HepG2 (cell line): ENCODE data around the gene ALOXE3. TPM values are rescaled to one million over a fixed set of nuclear protein-coding genes. Genes with fewer than 3 reads are reported as not detected.
A peak's percentile ranks its signal among the peaks of the same experiment; 100 is the strongest.

Source experiments
- CBFB ChIP-seq: sonication (generic); formaldehyde crosslinking; IDR thresholded peaks from 2 replicates; pipeline ENCODE4 v1.4.0; 2020; ENCODE audit warnings: missing genetic modification reagents
- CREM ChIP-seq, 2 experiments: sonication (generic) in 1 of 2; formaldehyde crosslinking in 1 of 2; IDR thresholded peaks; 2 replicates each; pipeline versions ENCODE4 v1.4.0 to v1.6.1; 2016 to 2020; ENCODE audit warnings: antibody characterized with exemption in 1 of 2, mild to moderate bottlenecking in 1 of 2, missing genetic modification reagents in 1 of 2
- ERF ChIP-seq: IDR thresholded peaks from 2 replicates; pipeline ENCODE4 v1.6.1; 2018; ENCODE audit warnings: missing biosample characterization, missing genetic modification reagents
- GTF3A ChIP-seq: sonication (generic); formaldehyde crosslinking; conservative IDR thresholded peaks from 2 replicates; pipeline ENCODE4 v1.4.0; 2020; ENCODE audit warnings: mild to moderate bottlenecking, missing genetic modification reagents
- HDAC2 ChIP-seq: sonication (generic); formaldehyde crosslinking; IDR thresholded peaks from 2 replicates; pipeline ENCODE4 v1.4.0; 2020; ENCODE audit warnings: missing genetic modification reagents
- HMG20B ChIP-seq: conservative IDR thresholded peaks from 2 replicates; pipeline ENCODE4 v1.6.1; 2016; ENCODE audit warnings: missing genetic modification reagents, missing compliant biosample characterization
- JARID2 ChIP-seq: sonication (generic); formaldehyde crosslinking; IDR thresholded peaks from 2 replicates; pipeline ENCODE4 v1.8.1; 2023; ENCODE audit warnings: missing genetic modification reagents, inconsistent platforms; ENCODE audit not compliant: insufficient replicate concordance
- MAFK ChIP-seq, 2 experiments: IDR thresholded peaks in 1 of 2; conservative IDR thresholded peaks in 1 of 2; 2 replicates each; pipeline ENCODE4 v1.6.1; 2011; ENCODE audit warnings: improper control_type of control experiment in 2 of 2, low read length in 2 of 2
- TBX2 ChIP-seq: sonication (generic); formaldehyde crosslinking; IDR thresholded peaks from 2 replicates; pipeline ENCODE4 v1.5.0; 2020; ENCODE audit warnings: missing genetic modification reagents, mild to moderate bottlenecking, borderline replicate concordance
- TCF12 ChIP-seq, 2 experiments: fragments of 450-650 bp in 1 of 2; sonication (generic) in 1 of 2; formaldehyde crosslinking in 1 of 2; IDR thresholded peaks; 2 replicates each; pipeline versions ENCODE4 v1.6.1 to v1.8.0; 2017 to 2022; ENCODE audit warnings: antibody characterized with exemption in 1 of 2, mild to moderate bottlenecking in 1 of 2, missing genetic modification reagents in 1 of 2, moderate library complexity in 1 of 2
- TEAD3 ChIP-seq: optimal IDR thresholded peaks from 2 replicates; pipeline ENCODE3; 2016; ENCODE audit warnings: borderline replicate concordance
- TFAP4 ChIP-seq: sonication (generic); IDR thresholded peaks from 2 replicates; pipeline ENCODE4 v1.6.1; 2016; ENCODE audit warnings: low read depth, borderline replicate concordance
- ZBTB42 ChIP-seq: sonication (generic); formaldehyde crosslinking; IDR thresholded peaks from 2 replicates; pipeline ENCODE4 v1.5.0; 2020; ENCODE audit warnings: mild to moderate bottlenecking, missing genetic modification reagents
- ZFX ChIP-seq: sonication (generic); formaldehyde crosslinking; IDR thresholded peaks from 2 replicates; pipeline ENCODE4 v1.4.0; 2020; ENCODE audit warnings: mild to moderate bottlenecking, low read depth, missing genetic modification reagents, moderate library complexity
- ZNF17 ChIP-seq: sonication (generic); formaldehyde crosslinking; IDR thresholded peaks from 2 replicates; pipeline ENCODE4 v1.5.0; 2020; ENCODE audit warnings: mild to moderate bottlenecking, missing genetic modification reagents
- ZNF18 ChIP-seq: sonication (generic); formaldehyde crosslinking; IDR thresholded peaks from 2 replicates; pipeline ENCODE4 v1.8.0; 2022; ENCODE audit warnings: mild to moderate bottlenecking, missing genetic modification reagents; ENCODE audit not compliant: insufficient replicate concordance
- ZNF646 ChIP-seq: sonication (generic); formaldehyde crosslinking; IDR thresholded peaks from 2 replicates; pipeline ENCODE4 v1.9.0; 2021; ENCODE audit warnings: mild to moderate bottlenecking, missing genetic modification reagents
- ZNF746 ChIP-seq: sonication (generic); formaldehyde crosslinking; IDR thresholded peaks from 2 replicates; pipeline ENCODE4 v1.8.0; 2022; ENCODE audit warnings: mild to moderate bottlenecking, missing genetic modification reagents
- ZNF883 ChIP-seq: sonication (generic); formaldehyde crosslinking; IDR thresholded peaks from 2 replicates; pipeline ENCODE4 v1.5.1; 2020; ENCODE audit warnings: mild to moderate bottlenecking, missing genetic modification reagents; ENCODE audit errors: not compliant biosample characterization
- polyA plus RNA-seq, 8 experiments: library from polyadenylated mRNA; depleted of rRNA in 3 of 8; stranded (reverse) in 7 of 8; unstranded in 1 of 8; fragments of >200 nt; fragmentation: Illumina TruSeq in 4 of 8; extraction: Trizol in 4 of 8; gene quantifications; 2 replicates each; pipeline versions ENCODE4 v1.2.1 to v1.2.3, GENCODE V29; 2011 to 2016; ENCODE audit warnings: low read depth in 4 of 8, missing spikeins in 1 of 8, mixed read lengths in 1 of 8; ENCODE audit not compliant: insufficient read depth in 1 of 8
- total RNA-seq, 5 experiments: library from RNA; depleted of rRNA; stranded (reverse); fragments of >200 nt; fragmentation: Illumina TruSeq; extraction: Trizol; gene quantifications; 2 replicates each; pipeline ENCODE4 v1.2.3, GENCODE V29; 2016; ENCODE audit warnings: low read depth in 1 of 5

ALOXE3 gene
- total and polyA plus RNA-seq, 2 of the 13 experiments (the other 11 are each of a cell fraction or from before 2014, with no cell fraction given): 0.07 TPM; not detected in 1

- TF ChIP-seq TFAP4 (peak; percentile 87), ZBTB42 (CRISPR knock-in tag) (no peak), ZNF646 (CRISPR knock-in tag) (no peak), GTF3A (CRISPR knock-in tag) (no peak), TEAD3 (CRISPR knock-in tag) (peak; percentile 39), ZNF883 (CRISPR knock-in tag) (peak; percentile 37), ZFX (CRISPR knock-in tag) (peak; percentile 74), ZNF18 (peak; percentile 47), CREM (IDR thresholded peaks at IDR 0.05) (peak; percentile 92), CREM (CRISPR knock-in tag; IDR thresholded peaks at IDR 0.05) (no peak), HMG20B (CRISPR knock-in tag) (peak; percentile 96), ZNF746 (CRISPR knock-in tag) (peak; percentile 60; the same call in 1 of the 2 replicates), HDAC2 (CRISPR knock-in tag) (peak; percentile 94), MAFK (conservative IDR thresholded peaks at IDR 0.05 in 1 of 2, IDR thresholded peaks at IDR 0.05 in 1 of 2; ENCODE audit: low read length in 2 of 2) (peak in 1 of 2 experiments; percentile 0; a peak in 1 of 4 replicates), JARID2 (CRISPR knock-in tag) (no peak), ERF (CRISPR knock-in tag) (peak; percentile 48; the same call in 1 of the 2 replicates), TBX2 (CRISPR knock-in tag) (peak; percentile 98), CBFB (CRISPR knock-in tag) (peak; percentile 99), TCF12 (IDR thresholded peaks at IDR 0.05) (no peak), TCF12 (CRISPR knock-in tag; IDR thresholded peaks at IDR 0.05) (peak; percentile 97), ZNF17 (CRISPR knock-in tag) (0 out of 2 replicates have a peak, but pooled peaks have one; percentile 80)
Measured at GRCh38 chr17:8056232-8056975, 61.9 kb downstream of the ALOXE3 start (continued).
